Inflammatory macrophage treated with lipopolysaccharide for 4 hours (primary cell): ENCODE measurements around the gene RNU4-1.
A peak's percentile ranks its signal among the peaks of the same experiment; 100 is the strongest.

ENCODE experiments used
- DNase-seq: peaks from one replicate; pipeline ENCODE4 v3.0.0-alpha.2; 2020

RNU4-1 gene

DNA sequence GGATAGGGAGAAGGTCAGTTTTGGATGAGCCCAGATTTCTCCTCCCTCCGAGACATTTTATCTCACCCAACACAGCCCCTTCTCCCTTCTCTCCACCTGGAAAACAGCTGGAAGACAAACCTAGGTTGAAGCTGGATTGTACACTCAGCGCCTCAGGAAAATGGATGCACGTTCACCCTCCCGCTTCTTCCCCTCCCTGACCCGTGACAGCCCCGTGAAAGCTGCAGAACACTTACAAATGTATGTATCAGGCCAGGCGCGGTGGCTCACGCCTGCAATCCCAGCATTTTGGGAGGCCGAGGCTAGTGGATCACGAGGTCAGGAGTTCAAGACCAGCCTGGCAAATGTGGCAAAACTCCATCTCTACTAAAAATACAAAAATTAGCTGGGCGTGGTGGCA is 5.5 kb downstream of the RNU4-1 start:
- no peak for DNase-seq

DNA sequence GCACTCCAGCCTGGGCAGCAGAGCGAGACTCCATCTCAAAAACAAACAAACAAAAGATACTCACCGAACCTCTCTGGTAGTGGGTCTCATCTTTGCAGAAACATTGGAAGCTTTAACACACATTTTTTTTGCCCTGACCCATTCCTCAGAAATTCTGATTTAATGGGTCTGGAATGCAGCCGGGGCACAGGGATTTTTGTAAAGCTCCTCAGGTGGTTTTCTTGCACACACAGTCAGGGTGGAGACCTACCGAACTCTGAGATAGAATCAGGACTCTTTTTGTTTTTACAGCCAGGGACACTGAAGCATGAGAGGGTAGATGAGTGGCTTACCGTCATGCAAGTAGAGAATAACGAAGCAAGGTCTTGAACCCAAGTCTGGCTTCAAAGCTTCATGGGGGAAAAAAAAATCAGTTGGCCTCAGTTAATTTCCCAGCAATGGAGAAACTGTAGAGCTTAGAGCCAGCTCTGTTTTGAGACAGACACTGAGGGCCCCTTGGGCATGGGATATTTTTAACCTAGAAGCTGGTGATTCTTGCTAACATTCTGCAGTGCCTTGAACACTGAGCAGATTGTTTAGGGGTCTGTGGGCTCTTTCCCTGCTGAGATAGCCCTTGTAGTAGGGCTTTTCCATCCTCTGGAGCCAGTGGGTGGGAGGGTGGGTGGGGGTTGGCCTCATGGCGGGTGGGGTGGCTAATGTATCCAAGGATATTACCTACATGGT is 6.1 kb downstream of the RNU4-1 start:
- DNase-seq = no peak

DNA sequence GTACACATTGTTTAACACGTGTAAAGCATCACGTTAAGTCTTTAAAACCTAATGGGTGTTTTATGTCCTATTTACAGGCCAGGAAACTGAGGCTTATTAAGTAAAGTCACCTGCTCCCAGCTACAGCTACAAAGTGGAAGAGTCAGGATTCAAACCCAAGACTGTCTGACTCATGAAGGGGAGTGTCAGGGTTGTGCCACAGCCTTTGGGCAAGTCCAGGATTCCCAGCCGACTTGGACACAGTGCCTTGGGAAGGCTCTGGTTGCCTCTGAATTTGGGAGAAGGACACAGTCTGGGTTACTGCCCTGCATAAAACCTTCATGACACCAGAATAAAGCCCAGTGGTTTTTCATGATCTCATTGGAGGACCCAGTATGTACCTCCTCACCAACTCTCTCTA is 8.7 kb downstream of the RNU4-1 start:
- DNase-seq = no peak

DNA sequence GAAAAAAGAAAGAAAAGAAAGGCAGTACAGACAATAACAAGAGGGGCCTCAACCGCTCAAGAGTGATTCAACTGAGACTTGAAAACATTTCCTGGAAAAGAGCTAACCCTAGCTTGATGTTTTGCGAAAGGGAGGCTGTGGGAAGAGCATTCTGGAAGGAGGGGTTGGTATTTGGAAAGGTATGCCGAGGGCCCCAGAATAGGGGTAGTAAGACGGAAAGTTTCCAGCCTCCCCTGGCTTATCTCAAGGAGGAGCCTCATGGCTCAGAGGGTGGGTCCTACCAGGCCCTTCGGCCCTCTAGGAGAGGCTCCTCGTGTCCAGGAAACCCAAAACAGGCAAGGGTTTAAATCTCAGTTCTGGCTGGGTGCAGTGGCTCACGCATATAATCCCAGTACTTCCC is 9.7 kb downstream of the RNU4-1 start:
- DNase-seq = no peak

DNA sequence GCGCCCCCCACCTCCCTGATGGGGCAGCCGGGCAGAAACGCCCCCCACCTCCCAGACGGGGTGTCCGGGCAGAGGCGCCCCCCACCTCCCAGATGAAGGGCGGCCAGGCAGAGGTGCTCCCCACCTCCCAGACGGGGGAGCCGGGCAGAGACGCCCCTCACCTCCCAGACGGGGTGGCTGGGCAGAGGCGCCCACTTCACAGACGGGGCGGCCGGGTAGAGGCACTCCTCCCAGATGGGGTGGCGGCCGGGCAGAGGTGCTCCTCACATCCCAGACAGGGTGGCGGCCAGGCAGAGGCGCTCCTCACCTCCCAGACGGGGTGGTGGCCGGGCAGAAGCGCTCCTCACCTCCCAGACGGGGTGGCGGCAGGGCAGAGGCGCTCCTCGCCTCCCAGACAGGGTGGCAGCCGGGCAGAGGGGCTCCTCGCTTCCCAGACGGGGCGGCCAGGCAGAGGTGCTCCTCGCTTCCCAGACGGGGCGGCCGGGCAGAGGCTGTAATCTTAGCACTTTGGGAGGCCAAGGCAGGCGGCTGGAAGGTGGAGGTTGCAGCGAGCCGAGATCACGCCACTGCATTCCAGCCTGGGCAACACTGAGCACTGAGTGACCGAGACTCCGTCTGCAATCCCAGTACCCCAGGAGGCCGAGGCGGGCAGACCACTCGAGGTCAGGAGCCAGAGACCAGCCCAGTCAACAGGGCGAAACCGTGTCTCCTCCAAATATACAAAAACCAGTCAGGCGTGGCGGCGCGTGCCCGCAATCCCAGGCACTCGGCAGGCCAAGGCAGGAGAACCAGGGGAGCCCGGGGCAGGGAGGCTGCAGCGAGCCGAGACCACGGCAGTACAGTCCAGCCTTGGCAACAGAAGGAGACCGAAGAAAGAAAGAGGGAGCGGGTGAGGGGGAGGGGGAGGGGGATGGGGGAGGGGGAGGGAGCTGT is 14.6 kb downstream of the RNU4-1 start:
- DNase-seq = no peak

DNA sequence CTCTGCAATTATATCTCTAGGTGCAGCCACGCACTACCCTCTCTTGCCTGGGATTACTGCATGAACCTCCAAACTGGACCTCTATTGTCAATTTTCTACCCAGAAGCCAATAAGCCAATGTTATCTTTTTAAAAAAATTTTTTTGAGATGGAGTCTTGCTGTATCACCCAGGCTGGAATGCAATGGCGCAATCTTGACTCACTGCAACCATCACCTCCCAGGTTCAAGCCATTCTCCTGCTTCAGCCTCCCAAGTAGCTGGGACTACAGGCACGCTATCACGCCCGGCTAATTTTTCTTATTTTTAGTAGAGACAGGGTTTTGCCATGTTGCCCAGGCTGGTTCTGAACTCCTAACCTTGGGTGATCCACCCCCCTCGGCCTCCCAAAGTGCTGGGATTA is 16.3 kb downstream of the RNU4-1 start:
- DNase-seq = no peak

DNA sequence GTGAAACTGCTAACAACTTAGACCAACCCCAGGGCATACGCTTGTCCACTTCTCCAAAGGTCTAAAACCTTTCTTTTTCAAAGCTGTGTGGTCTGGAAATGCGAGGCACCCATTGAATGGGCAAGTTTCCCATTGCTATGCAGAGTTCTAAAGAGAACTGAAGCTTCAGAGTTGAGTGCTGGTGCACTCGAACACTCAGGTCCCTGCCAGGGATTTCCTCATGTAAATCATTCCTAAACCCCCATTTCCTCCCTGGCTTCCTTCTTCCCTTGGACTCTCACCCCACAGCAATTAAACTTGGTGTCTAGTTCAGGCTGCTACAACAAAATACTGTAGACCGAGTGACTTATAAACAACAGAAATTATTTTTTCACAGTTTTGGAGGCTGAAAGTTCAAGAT is 25.3 kb downstream of the RNU4-1 start:
- DNase-seq = no peak

DNA sequence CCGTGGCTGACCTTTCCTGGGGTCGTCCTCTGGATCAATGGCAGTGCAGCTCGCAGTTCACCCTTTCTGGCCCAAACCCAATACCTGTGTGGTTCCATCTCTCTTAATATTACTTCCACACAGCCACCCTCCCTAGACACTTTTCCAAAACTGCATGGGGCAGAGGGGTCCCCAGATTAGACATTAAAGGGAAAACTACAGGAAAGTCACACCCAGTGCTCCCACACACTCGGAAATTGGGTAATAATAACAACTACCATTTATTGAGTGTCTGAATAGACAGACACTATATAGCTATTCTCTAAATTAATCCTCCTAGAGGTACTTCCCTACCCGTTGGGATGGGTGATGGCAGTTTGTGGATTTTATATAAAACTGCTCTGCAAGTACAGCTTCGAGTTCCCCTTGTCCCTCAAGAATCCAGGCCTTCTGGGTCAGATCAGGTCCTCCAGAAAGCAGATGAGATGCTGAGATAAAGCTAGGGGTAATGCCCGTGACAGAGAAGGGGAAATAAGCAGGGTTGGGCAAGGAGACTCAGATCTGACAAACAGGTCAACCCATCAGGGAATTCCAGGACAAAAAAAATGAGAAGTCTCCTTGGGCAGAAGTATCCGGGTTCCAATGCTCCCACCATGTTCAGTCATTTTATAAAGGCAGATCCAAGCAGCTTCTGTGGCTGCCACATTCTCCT is 26.7 kb downstream of the RNU4-1 start:
- DNase-seq = peak; percentile 59

DNA sequence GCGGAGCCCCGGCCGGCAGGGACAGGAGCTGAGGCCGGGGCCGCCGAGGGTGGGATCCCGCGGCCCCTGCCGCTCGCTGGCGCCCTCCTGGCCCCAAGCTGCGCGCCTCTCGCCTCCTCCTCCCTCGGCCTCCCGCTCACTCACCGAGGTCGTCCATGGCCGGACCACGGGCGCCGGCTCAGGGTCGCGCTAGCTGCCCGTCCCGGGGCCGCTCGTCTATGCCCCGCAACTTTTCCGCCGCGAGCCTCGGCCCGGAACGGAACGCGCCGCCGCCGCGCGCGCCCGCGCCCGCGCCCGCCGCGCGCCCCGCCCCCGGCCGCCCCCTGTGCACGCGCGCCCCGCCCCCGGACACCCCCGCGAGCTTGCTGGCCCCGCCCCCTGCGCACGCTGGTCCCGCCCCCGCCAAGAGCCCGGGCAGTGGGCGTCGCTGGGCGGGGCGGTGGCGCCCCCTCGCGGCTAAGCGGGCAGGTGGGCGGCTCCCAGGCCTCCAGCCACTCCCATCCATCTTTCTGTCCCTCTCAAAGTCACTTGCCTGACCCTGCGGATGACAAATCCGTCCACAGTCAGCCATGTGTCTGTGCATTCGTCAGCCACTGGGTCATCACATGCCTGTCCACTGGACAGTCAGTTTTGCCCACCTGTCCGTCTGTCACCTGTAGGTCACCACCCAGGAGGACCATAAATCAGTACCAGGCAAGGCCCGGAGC is 27.4 kb downstream of the RNU4-1 start, which contains the start of gene PXN:
TSS of gene PXN (minus strand) at position 258 of the 707 bp plus-strand sequence. CDS start at position 157, 101 bp downstream.
- DNase-seq = peak; percentile 79

DNA sequence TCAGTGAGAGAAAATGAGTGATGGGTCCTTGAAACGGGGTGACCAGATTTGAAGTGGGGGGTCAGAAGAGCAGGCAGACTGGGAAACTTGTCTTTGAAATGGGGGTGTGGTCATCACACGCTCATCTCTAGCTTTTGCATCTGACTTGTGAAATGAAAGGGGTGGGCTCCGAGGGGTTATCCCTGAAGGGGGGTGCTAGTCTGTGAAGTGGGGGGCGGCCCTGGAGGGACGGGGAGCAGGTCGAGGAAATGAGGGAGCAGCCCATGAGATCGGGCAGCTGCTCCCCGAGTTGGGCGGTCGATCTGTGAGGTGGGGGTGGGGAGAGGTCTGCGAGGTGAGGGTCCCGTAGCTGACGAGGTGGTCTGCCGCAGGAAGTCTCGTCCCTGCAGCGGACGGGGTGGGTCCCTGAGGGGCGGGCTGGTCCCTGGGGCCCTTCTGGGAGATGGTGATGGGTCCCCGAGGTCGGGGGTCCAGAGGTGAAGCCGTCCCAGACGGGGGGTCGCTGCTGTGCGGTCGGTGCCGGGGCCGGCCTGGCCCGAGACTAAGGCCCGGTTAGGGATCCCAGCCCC is 28.0 kb downstream of the RNU4-1 start:
- no peak for DNase-seq

DNA sequence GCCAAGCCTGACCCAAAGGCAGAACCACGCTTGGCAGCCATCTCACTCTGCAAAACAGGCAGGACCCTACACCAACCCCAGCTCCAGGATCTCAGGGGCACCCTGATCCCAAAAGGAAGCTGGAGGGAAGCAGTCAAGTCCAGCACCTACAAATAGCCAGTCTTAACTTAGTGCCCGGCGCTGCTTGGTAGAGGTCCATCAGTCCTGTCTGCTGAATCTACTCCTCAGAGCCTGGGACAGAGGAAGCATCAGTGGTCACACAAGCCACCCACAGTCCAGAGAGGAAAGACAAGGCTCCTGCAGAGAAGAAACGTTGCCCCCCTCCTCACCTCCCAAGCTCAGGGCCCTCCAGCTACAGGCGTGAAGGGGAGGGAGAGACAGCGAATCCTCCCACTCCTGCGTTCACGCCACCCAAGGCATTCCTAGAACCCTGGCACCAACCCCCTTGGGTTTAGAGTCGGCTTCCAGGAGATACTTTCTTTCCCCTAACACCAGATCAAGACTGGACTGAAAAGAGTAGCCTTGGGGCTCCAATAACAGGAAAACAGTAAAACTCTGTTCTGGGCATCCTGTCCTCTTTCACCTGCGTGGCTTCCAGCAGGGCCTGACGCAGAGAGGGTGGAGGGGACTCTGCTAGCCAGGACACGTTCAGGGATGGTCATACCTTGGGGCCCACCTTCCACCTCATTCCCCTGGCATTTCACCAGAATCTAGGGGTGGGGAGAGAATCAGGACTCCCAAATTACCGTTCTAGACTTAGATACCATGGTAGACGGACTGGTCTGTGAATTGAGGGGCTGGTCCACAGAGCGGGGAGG is 28.7 kb downstream of the RNU4-1 start:
- DNase-seq = no peak

DNA sequence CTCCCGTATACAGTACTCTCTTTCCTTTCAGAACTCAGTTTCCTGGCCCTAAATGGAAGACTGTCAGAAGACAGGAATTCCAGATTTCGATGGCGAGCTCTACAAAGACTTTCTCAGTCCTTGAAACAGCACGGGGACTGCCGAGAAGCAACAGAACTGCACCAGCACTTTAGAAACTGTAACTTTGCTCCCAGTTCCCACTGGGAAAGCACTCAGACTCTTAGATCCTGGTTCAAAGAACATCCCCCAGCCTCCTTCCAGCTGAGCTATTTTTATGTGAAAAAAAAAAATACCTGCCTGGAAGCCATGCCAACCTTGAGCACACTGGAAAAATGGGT is 29.3 kb downstream of the RNU4-1 start:
- no peak for DNase-seq

DNA sequence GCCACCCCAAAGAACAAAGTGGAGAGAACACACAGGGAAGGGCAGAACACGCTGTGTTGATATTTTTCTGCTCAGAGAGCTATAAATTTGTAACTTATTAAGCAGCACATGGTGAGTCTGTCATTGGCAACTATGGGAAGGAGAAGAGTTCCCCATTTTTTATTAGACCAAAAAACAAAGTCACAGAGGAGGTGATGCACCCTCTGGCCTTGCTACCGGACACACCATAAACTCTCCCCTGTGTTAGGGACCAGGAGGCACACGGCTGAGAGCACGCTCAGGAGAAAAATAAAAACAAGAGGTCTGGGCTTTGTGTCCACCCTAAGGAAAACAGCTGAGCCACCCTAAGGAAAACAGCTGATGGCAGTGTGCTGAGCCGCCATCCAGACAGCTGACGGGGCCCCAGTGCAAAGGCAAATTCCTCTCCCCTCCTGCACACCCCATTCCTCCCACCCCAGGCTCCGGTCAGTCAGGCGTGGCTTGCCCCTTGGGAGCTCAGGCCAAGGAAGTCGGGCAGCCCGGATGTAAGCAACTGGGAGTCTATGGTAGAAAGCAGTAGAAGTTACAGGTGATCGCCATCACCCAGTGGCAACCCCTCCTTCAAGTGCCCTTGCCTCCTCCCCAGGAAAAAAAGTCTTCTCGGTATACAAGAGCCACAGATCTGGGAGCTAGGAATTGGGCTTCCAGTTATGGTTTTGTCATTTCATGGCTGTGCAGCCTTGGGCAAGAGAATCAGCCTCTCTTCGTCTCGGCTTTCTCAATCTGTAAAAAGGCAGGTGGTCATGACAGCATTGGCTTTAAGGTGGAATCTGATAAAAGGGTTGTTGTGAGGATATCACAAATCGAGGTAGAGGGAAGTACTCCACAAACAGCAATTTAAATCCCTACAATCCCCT is 29.9 kb downstream of the RNU4-1 start:
- DNase-seq = peak; percentile 53

DNA sequence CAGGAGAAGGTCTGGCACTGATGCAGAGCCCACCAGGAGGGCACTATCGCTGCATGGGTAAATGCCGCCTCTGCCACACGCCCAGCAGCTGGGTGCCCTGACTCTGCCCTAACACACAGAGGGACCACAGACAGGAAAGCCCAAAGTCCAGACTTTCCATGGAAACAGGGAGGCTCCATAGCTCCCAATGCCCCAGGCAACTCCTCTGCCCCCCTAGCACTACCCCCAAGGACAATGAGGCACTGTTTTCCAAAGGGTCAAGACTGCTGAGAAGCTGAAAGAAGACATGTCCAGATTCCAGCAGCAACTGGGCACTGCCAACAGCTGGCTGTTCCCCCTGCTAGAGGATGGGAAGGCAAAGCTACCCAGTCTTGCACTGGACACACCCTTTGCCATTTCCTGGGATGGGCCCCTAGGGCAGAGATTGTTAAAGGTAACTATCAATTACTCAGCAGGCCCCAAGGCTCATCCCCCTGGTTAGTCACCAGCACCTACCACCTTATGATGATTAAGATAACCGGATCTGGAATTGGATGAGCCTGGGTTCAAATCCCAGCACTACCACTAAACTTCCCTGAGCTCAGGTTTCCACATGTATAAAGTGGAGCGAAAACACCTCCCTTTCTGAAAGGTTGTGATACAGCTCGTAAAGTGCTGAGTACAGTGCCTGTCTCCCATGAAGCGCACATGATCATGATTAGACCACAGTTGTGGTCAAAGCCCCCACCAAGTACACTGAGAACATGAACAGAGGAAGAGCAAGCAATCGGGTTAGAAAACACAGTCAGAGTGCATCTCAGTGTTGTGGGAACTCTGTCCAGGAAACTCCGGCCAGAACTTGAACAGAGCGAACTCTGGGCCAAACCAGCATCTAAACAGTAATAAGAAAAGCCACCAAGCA is 30.8 kb downstream of the RNU4-1 start:
- DNase-seq = peak; percentile 43

DNA sequence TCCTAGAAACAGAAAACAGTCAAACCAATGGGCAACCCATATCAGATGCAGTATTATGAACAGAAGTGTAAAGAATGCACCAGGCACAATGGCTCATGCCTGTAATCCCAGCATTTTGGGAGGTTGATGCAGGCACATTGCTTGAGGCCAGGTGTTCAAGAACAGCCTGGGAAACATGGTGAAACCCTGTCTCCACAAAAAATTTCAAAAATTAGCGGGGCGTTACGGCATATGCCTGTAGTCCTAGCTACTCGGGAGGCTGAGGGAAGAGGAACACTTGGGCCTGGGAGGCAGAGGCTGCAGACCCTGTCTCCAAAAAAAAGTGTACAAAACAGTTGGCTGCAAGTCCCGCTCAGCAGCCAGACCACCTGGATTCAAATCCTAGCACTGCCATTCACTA is 32.4 kb downstream of the RNU4-1 start:
- no peak for DNase-seq

DNA sequence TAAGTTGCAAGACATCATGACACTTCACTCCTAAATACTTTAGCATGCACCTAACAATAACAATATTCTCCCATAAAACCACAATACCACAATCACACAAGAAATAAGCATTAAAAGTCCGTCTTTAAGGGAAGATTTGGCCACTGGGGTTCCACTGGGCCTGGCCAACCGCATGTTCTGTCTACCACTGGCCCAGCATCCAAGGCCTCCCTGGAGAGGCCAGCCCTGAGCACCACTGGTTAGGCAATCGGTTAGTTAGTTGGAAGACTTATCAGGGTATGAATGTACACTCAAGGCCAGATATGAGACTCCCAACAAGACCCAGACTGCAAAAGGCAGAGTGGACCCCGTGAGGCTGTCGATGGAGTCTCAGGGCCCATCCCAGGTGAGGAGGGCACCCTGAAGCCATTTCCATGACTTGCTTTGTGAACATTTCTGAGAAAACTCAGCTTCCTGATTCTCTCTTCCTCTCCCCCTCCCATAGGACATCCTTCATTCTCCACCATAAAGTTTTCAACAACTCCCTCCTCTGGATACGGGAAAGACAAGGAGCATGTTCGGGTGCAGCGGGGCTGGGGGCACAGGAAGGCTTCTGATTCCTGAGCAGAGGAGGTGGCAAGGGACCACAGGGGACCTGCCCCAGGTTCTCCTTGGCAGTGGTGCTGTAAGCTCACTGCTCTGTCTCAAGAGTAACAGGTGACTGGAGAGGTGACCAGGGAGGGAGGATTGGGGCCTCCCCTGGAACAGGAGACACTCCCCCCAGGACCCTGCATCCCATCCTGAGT is 33.4 kb downstream of the RNU4-1 start:
- DNase-seq = no peak

DNA sequence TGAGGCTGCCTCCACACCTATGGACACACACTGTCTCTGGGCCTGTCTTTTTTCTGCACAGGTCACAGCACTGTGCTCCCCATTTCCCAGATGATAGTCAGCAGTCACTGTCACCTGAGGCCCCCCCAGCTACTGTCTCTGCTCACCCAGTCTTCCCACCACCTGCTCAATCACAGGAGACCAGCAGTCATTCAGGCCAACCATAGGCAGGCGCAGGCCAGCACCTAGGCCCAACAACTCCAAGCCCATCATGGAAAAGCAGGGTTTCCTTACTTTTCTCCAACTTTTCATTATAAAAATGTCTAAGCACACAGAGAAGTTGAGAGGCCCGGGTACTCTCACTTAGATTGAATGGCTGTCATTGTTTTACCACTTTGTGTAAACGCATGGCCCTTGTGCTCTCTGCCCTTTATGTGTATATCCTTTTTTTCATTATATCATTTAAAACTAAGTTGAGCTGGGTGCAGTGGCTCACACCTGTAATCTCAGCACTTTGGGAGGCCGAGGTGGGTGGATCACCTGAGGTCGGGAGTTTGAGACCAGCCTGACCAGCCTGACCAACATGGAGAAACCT is 34.6 kb downstream of the RNU4-1 start:
- no peak for DNase-seq
